HG02938 (cell line): Measurements from ENCODE around the gene OTOA.
A peak's percentile ranks its signal among the peaks of the same experiment; 100 is the strongest.
"Not testable (repeated sequence)": the region's sequence is repeated elsewhere in the genome, so short reads cannot be mapped to it uniquely, and the experiment has no call there.

Source experiments
- ATAC-seq: cut with Tn5 transposase; IDR thresholded peaks from one replicate; pipeline ENCODE4 v1.9.1; 2021; ENCODE audit warnings: mild to moderate bottlenecking, moderate library complexity; ENCODE audit not compliant: unreplicated experiment

OTOA gene

GRCh38 chr16:21717608-21718007 is 53.8 kb downstream of the OTOA start:
- ATAC-seq, result no peak

- ATAC-seq, result no peak
These were observed 55.5 kb downstream of the OTOA start for GRCh38 chr16:21719283-21719682.

GRCh38 chr16:21720533-21720932 is 56.8 kb downstream of the OTOA start:
- no peak for ATAC-seq

DNA sequence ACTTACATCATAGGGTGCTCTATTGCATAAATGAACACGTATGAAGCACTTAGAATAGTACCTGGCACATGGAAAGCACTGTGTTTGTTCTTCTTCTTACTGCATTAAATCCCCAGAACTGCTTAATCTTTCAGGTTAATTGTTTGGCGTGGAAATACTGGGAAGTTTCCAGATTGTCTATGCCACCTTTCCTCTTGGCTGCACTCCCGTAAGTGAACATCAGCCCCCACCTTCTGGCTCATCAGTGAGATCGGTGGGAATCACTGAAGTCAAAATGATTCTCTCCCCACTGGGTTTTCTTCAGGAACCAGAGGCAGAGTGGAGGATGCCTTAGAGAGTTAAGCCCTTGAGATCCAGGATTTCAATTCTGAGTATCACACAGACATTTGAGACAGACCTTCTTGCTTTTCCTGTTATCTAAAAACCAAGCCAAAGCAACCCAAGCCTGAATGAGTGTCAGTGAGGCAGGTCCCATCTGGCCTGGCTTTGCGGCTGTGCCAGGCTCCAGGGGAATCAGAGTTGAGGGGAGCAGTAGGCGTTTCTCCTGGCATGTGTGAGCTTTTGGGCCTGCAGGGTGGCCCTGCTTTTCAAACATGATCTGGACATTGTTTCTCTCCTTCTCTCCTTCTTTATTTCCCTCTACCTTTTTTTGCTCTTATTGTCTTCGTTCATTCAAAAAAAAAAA is 59.1 kb downstream of the OTOA start:
- ATAC-seq, result no peak

GRCh38 chr16:21723532-21723931 is 59.8 kb downstream of the OTOA start:
- no peak for ATAC-seq

DNA sequence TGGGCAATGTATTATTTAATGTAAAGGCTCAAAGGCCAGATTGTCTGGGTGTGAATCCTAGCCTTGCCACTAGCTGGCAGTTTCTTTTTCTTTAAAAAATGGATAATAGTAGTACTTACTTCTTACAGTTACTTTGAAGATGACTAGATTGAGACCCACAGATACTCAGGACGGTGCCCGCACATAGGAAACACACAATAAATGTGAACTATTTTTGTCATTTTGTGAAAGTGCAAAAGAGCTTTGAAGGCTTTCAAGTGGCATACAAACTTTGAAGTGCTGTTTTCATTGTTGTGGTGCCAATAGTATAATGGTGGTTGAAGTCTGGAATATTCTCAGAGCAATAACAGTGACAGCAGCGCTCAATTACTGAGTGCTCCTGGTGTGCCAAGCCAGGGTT is 63.6 kb downstream of the OTOA start:
- ATAC-seq, result no peak

- not testable (repeated sequence) for ATAC-seq
These were observed 67.5 kb downstream of the OTOA start for GRCh38 chr16:21731233-21731632.

DNA sequence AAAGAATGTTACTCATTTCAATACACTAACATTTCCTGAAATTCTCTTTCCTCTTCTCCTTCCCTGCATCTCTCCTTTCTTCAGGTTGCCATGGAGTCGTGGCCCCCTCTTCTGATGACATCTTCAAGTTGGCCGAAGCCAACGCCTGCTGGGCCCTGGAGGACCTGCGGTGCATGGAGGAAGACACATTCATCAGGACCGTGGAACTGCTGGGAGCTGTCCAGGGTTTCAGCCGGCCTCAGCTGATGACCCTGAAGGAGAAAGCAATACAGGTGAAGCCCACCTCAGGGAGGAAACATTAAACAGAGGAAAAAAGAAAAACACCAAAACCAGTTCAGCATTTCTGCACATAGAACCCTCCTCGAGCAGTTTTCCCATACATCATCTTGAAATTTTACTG is 76.9 kb downstream of the OTOA start:
- ATAC-seq, result not testable (repeated sequence)

DNA sequence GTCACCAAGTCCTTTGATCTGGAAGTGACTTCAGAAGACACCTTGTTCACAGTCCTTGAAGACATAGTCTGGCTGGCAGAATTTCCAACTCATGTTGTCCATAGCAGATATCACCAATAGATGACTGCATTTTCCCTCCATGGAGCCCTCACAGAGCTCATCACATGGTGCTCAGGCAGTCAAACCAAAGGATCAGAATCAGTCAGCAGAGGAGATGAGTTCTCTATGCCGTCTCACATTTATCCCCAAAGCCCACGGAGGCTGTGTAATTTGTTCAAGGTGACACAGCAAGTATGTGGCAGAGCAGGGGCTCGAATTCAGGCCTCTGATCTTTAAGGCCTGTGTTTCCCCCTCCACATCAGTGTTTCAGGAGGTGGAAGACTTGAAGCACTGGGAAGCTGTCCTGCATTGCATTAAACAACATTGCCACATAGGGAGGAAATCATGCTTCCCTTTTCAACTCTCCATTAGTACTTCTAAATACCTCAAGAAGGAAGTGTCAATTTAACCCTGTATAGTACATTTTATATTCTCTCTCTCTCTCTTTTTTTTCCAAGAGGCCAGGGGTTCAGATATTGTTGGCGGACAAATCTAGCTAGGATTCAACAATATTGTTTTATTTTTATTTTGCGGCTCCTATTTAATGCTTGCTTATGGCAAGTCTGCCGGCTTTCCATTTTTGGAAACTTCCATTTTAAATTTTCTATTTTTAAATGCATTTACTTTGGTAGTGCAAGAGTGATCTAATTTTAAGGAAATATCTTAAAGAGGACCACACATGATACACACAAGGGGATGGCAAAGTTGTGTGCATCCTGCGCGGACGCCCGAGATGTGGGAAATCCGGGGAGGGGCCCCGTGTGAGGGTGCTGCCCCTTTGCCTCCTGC is 92.7 kb downstream of the OTOA start:
- ATAC-seq, result not testable (repeated sequence)

DNA sequence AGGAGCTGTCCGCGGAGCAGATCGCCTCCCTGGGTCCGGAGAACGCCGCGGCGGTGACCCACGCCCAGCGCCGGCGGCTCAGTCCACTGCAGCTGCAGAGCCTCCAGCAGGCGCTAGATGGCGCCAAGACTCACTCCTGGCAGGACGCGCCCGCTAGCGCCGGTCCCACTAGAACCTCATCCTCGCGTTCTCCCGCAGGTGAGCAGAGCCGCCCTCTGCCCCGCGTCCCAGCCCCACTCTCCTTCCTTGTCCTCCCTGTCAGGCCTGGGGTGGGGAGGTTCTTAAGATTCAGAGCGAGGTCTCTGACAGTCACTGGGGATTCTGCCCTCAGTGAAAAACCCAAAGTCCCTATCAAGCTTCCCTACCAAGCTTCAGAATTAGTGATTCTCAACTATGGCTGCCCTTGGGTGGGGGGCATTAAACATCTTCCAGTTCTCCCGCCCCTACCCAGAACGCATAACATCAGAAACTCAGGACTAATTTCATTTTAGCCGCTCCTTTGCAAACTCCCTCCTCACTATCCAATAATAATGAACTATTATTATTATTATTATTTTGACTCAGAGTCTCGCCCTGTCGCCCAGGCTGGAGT is 93.4 kb downstream of the OTOA start:
- peak; percentile 56 for ATAC-seq

GRCh38 chr16:21768280-21768679 is 104.5 kb downstream of the OTOA start:
- not testable (repeated sequence) for ATAC-seq

DNA sequence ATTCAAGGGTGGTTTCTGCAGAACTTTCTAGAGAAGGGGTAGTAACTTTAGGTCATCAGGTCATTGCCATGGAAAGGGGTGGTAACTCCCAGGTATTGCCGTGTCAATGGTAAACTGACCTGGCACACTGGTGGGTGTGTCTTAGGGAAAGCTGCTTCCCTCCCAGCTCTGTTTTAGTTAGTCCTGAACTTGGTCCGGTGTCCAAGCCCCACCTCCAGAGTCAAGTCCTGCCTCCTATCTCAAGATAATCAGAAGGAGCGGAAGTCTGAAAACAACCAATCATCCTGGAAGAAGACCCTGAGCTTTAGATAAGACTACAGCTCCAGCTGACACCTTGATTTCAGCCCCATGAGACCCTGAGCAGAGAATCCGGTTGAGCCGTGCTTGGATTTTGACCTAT is 105.0 kb downstream of the OTOA start:
- ATAC-seq, result not testable (repeated sequence)

- not testable (repeated sequence) for ATAC-seq
These were observed 105.5 kb downstream of the OTOA start for GRCh38 chr16:21769284-21769683.

- ATAC-seq, result not testable (repeated sequence)
These were observed 106.8 kb downstream of the OTOA start for GRCh38 chr16:21770584-21770983.

DNA sequence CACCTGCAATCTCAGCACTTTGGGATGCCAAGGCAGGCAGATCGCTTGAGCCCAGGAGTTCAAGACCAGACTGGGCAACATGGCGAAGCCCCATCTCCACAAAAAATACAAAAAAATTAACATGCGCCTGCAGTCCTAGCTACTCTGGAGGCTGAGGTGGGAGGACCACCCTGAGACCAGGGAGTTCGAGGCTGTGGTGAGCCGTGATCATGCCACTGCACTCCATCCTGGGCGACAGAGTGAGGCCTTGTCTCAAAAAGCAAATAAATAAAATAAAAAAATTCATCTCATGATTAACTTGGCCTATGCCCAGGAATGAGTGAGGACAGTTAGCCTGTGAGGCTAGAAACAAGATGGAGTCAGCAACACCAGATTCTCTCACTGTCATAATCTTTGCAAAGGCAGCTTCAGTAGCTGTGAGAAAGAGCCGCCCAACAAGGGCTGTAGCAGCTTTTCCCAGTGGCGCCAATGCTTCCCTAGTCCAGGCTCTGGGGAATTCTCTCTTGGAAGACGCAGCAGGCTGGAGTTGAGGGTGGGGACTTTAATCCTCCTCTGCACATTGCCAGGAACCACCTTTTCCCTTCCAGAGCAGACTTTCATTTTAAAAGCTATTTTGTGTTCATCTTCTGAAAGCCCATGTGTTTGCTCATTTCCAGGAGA is 108.9 kb downstream of the OTOA start:
- not testable (repeated sequence) for ATAC-seq

GRCh38 chr16:21773207-21773553 is 109.4 kb downstream of the OTOA start:
- not testable (repeated sequence) for ATAC-seq

DNA sequence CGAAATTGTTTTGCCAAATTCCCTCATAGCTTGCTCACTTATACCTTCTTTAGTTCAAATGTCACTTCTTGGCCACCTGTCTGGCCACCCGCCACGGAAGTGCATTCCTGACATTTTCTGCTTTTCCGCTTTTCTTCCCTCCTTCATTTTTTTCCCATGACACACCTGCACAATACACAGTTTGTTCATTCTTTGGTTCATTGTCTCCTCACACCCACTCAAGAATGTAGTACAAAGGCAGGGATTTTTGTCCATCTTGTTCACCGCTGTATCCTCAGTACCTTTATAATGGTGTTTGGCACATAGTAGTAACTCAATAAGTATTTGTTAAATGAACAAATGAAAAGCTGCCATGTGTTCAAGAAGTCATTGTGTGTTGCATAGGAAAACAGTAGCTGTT is 116.8 kb downstream of the OTOA start:
- not testable (repeated sequence) for ATAC-seq

- ATAC-seq, result not testable (repeated sequence)
These were observed 126.7 kb downstream of the OTOA start for GRCh38 chr16:21790506-21790905.

DNA sequence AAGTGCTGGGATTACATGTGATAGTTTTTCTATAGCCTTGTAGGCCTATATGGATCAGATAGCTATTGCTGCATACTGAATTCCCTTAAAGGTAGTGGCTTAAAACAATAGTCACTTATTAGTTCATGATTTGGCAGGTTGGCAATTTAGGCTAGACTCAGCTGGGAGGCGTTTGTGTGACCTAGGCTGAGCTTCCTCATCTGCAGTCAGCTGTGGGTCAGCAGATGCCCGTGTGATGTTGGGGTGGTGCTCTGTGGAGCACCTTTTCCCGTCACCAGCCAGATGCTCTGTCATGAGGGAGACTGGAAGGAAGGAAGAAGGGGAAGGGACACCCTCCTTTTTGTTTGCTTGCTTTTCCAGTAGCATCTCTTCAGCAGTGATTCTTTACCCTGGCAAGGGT is 129.5 kb downstream of the OTOA start:
- not testable (repeated sequence) for ATAC-seq

GRCh38 chr16:21798601-21799000 is 134.8 kb downstream of the OTOA start:
- not testable (repeated sequence) for ATAC-seq
